MM.1S (cell line): Measurements from ENCODE around the gene IRS4.

Experiments
- CTCF ChIP-seq: fragments of 300-600 bp; sonication (generic); IDR thresholded peaks from 2 replicates; pipeline ENCODE4 v1.5.1; 2016; ENCODE audit warnings: antibody characterized with exemption, low read length, mixed read lengths
- EZH2 ChIP-seq: fragments of 300-600 bp; sonication (generic); optimal IDR thresholded peaks from 2 replicates; pipeline ENCODE3; 2017; ENCODE audit warnings: low read depth, mild to moderate bottlenecking, antibody characterized with exemption, low read length, mixed read lengths

GRCh38 chrX:108732630-108733321 lies 3.6 kb downstream of the IRS4 start:
- TF ChIP-seq CTCF (no peak), EZH2 (no peak)
